ENCODE data around the gene SHISA6. TPM values are rescaled to one million over a fixed set of nuclear protein-coding genes. Genes with fewer than 3 reads are reported as not detected.

The SHISA6 gene
- total RNA-seq, 1 experiment from 2014 or later, result 2.9 TPM

DNA sequence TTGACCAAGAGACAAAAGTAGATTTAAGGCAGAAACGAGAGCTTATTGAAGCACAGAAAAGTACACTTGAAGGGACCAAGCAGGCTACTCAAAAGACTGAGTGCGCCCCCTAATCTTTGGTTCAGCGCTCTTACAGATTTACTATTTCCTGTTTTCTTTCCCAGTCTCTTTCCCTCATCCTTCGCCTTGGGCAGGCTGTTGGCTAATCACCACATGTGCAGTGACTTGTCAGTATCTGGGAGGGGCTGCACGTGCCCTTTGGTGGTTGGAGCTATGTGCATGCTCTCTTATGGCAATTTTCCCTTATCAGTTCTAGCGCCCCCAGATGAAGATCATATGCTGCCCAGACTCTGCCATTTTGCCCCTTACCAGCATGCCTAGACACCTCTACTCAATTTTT is 35.4 kb upstream of the SHISA6 start:
- Mint-ChIP-seq H3K27ac (no peak overlapping the region), H3K4me1 (peaks cover 11 to 12% of the 10 kb centered on the region in 2 experiments), H3K27me3 (ENCODE audit: low read depth) (peaks cover 9% of the 10 kb centered on the region), H3K9me3 (peaks cover 16 to 21% of the 10 kb centered on the region in 2 experiments), H3K36me3 (ENCODE audit: insufficient read depth in 1 of 3, low read depth in 3 of 3) (peaks cover 2 to 15% (median 8%) of the 10 kb centered on the region in 3 experiments; a peak in 6 of 7 replicates), H3K4me3 (no peak overlapping the region)
- no peak overlapping the region for H3K4me2 ChIP-seq (ENCODE audit: insufficient read depth, insufficient read length, low read length)
- H3K9me3 ChIP-seq (ENCODE audit: control insufficient read depth, low read depth, low read length), result no peaks in the 10 kb centered on the region
- TF ChIP-seq, protein P1, sequence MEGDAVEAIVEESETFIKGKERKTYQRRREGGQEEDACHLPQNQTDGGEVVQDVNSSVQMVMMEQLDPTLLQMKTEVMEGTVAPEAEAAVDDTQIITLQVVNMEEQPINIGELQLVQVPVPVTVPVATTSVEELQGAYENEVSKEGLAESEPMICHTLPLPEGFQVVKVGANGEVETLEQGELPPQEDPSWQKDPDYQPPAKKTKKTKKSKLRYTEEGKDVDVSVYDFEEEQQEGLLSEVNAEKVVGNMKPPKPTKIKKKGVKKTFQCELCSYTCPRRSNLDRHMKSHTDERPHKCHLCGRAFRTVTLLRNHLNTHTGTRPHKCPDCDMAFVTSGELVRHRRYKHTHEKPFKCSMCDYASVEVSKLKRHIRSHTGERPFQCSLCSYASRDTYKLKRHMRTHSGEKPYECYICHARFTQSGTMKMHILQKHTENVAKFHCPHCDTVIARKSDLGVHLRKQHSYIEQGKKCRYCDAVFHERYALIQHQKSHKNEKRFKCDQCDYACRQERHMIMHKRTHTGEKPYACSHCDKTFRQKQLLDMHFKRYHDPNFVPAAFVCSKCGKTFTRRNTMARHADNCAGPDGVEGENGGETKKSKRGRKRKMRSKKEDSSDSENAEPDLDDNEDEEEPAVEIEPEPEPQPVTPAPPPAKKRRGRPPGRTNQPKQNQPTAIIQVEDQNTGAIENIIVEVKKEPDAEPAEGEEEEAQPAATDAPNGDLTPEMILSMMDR (conservative IDR thresholded peaks at IDR 0.05), result no peak
- H4K8ac ChIP-seq (replicated peaks; ENCODE audit: insufficient read length, low read depth, low read length), result no peak overlapping the region
- no peak overlapping the region for H3K4ac ChIP-seq (ENCODE audit: low read depth, low read length)
- no peak overlapping the region for H2AFZ ChIP-seq (ENCODE audit: low read length)
- H2BK20ac ChIP-seq (ENCODE audit: low read depth, low read length, poor library complexity, severe bottlenecking), result no peak overlapping the region
- no peak overlapping the region for H2AK5ac ChIP-seq (ENCODE audit: insufficient read length, low read length)
- DNase-seq, result no peak
- H3K56ac ChIP-seq (ENCODE audit: insufficient read length, low read depth, low read length), result no peak overlapping the region
- H3K27me3 ChIP-seq (ENCODE audit: insufficient read depth, low read length), result no peaks in the 10 kb centered on the region
- H2BK5ac ChIP-seq (ENCODE audit: insufficient read length, low read length), result no peak overlapping the region
- no peaks in the 10 kb centered on the region for H4K20me1 ChIP-seq (ENCODE audit: control insufficient read depth, insufficient read depth, insufficient read length)
- no peaks in the 10 kb centered on the region for H3K79me2 ChIP-seq (ENCODE audit: insufficient read depth, low read length)
- no peak overlapping the region for H2BK12ac ChIP-seq (ENCODE audit: insufficient read length, low read depth, low read length)
- H4K91ac ChIP-seq (ENCODE audit: insufficient read length, low read depth, low read length), result no peak overlapping the region
- H2BK120ac ChIP-seq (ENCODE audit: low read depth, low read length, poor library complexity, severe bottlenecking), result no peak overlapping the region
- no peak overlapping the region for H2BK15ac ChIP-seq (ENCODE audit: low read depth, low read length)
- no peak overlapping the region for H4K5ac ChIP-seq (ENCODE audit: insufficient read length, low read depth, low read length)
- no CpG with 5 or more reads among the region's 6 CpGs for whole genome bisulfite sequencing (ENCODE audit: extremely low coverage, insufficient read length, low lambda C conversion rate)
- no peak overlapping the region for H3T11ph ChIP-seq (ENCODE audit: low read length)
- H3K27ac ChIP-seq (ENCODE audit: insufficient read length, low read depth, low read length), result no peak overlapping the region
- no peaks in the 10 kb centered on the region; the same call in 1 of the 2 replicates for H3K4me1 ChIP-seq (ENCODE audit: insufficient read depth, low read length)
- no peaks in the 10 kb centered on the region for H3K79me1 ChIP-seq (ENCODE audit: insufficient read depth, low read depth, low read length, poor library complexity, severe bottlenecking)
- no peak overlapping the region for H3K9ac ChIP-seq (ENCODE audit: extremely low read depth, insufficient read length, low read length)
- no peaks in the 10 kb centered on the region for H3K23me2 ChIP-seq (ENCODE audit: insufficient read length, low read depth, low read length, poor library complexity, severe bottlenecking)
- H3K18ac ChIP-seq (ENCODE audit: insufficient read length, low read depth, low read length), result no peak overlapping the region
- no peak overlapping the region for H3K23ac ChIP-seq (ENCODE audit: insufficient read length, low read depth, low read length)
- H3K14ac ChIP-seq (ENCODE audit: insufficient read depth, low read length), result no peak overlapping the region
